ENCODE results near the gene KCNC3.
A peak's percentile ranks its signal among the peaks of the same experiment; 100 is the strongest.

Gene KCNC3

GRCh38 chr19:50371914-50372475 lies 42.8 kb upstream of the KCNC3 start:
- no peak for TF ChIP-seq ZFX (IDR thresholded peaks at IDR 0.05; ENCODE audit: borderline replicate concordance)
- TF ChIP-seq, protein P1, sequence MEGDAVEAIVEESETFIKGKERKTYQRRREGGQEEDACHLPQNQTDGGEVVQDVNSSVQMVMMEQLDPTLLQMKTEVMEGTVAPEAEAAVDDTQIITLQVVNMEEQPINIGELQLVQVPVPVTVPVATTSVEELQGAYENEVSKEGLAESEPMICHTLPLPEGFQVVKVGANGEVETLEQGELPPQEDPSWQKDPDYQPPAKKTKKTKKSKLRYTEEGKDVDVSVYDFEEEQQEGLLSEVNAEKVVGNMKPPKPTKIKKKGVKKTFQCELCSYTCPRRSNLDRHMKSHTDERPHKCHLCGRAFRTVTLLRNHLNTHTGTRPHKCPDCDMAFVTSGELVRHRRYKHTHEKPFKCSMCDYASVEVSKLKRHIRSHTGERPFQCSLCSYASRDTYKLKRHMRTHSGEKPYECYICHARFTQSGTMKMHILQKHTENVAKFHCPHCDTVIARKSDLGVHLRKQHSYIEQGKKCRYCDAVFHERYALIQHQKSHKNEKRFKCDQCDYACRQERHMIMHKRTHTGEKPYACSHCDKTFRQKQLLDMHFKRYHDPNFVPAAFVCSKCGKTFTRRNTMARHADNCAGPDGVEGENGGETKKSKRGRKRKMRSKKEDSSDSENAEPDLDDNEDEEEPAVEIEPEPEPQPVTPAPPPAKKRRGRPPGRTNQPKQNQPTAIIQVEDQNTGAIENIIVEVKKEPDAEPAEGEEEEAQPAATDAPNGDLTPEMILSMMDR (IDR thresholded peaks at IDR 0.05): no peak
- no peak overlapping the region for H3K27ac ChIP-seq

DNA sequence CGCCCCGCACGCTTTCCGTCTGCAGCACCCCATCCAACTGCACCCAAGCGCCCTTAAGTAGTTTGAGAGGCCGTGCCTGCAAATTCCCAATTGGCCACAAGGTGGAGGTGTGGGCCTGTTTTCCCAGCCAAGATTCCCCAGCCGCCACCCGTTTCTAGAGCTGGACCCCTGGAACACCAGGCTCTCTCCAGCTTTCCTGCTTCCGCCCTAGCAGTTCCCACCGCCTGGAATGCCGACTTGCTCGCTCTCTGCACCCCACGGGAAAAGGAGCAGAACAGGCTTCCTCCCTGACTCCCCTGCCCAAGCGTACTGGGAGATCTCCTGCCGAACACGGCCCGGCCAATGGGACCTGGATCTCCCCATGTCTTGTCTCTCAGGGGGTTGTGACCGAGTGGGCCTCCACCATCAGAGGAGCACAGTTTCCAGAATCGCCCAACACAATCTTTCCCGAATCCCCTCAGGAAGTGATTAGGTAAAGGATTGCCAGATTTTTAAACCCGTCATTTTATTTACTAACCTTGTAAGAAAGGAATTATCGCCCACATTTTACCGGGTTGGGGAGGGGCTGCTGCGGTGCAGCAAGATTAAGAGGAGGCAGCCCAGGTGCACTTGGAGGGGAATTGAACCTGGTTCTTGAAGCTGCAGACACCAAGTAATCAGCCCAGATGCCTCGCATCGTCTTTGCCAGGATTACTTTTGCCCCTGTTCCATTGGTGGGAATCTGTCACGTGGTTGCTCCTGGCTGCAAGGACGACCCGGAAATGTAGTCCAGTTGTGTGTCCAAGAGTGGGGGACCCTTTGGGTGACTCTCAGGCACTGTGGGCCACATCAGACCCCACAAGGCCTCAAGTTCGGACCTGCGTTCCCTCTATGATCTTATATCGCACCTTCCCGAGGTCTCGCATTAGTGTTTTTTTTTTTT lies 39.7 kb upstream of the KCNC3 start:
- TF ChIP-seq, protein P1 (IDR thresholded peaks at IDR 0.05): peak; percentile 86
- TF ChIP-seq ZFX (IDR thresholded peaks at IDR 0.05; ENCODE audit: borderline replicate concordance): no peak
- peak overlapping the region; percentile 79 for H3K27ac ChIP-seq

DNA sequence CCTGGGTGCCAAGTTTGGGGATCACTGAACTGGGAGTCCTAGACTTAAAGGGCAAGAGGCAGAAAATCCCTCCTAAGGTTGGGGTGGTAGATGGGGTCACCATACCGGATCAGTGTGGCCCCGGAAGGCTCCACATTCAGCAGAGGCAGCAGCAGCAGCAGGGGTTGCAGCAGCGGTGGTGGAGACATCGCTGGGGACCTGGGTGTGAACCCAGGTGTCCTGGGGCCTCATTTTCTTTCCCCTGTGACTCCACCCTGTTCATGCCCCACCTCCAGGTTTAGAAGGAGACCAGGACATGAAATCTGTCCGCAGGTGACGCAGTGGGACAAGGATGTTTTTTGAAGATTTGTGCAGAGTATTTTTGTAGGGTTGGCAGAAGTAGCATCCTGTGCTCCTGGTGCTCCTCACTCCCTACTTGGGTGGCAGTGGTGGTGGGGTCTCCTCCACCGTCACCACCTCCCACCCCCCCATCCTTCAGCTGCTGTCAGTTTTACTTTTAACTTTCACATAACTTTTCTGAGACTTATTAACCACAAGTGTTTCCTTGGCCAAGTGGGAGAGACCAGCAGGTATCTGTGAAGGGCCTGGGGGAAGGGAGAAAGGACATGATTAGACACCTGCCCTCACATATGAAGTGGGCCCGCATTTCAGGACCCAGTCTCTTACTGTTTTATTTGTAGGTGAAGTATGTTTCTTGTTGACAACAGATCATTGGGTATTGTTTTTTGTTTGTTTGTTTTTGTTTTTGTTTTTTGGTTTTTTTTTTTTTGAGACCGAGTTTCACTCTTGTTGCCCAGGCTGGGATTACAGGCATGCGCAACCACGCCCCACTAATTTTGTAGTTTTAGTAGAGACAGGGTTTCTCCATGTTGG lies 36.5 kb upstream of the KCNC3 start, which contains the start of gene NAPSA:
TSS of gene NAPSA (minus strand) at position 206 of the 873 bp plus-strand sequence. CDS start at position 188, 18 bp downstream.
- TF ChIP-seq, protein P1 (IDR thresholded peaks at IDR 0.05): no peak
- TF ChIP-seq ZFX (IDR thresholded peaks at IDR 0.05; ENCODE audit: borderline replicate concordance): no peak
- H3K27ac ChIP-seq: no peak within 1 kb of the TSS

DNA sequence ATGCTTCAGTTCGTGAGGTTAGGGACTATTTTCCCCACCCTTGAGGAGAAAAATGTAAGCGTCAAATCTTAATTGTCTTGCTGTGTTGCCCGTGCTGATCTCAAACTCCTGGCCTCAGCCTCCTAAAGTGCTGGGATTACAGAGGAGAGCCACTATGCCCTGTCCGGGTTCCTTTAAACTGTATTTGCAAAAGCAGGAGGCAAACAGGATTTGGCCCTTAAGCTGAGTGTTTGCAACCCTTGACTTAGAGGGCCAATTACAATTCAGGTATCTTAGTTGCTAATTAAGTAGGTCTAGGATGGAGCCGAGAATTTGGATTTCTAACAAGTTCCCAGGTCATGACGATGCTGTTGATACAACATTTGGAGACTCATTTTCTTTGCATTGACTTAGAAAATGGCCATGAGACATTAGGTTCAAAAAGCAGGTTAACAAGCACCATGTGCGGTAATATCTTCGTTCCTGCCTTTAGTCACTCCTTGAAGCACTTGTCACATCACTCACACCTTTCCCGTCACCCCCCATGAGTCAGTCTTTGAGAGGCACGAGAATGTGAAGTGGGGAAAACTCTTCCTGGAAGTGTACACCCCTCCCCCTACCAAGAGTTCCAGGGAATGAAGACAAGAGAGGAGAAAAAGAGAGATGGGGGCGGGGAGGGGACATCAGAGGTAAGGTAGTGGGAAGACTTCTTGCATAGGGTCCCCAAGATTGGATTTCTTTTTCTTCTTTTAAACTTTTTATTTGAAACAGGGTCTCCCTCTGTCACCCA lies 33.7 kb upstream of the KCNC3 start:
- TF ChIP-seq ZFX (IDR thresholded peaks at IDR 0.05; ENCODE audit: borderline replicate concordance): no peak
- TF ChIP-seq, protein P1 (IDR thresholded peaks at IDR 0.05): no peak
- no peak overlapping the region for H3K27ac ChIP-seq

DNA sequence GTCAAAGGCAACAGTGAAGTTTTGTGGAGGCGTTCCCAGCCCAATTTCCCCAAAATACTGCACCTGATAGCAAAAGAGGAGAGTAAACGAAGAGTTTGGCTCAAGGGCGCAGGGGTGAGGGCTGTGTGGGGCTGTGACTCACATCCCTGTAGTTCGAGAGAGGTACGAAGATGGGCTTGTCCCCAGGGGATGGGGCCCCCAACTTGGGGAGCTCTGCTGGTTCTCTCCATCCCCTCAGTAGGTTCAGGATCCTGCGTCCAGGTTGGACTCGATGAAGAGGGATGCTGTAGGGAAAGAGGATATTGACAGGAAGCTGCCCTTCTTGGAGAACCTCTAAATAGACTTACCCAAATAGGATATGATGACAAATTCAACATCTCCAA lies 32.8 kb upstream of the KCNC3 start:
- TF ChIP-seq, protein P1 (IDR thresholded peaks at IDR 0.05): no peak
- TF ChIP-seq ZFX (IDR thresholded peaks at IDR 0.05; ENCODE audit: borderline replicate concordance): no peak
- H3K27ac ChIP-seq: no peak overlapping the region

- no peak overlapping the region for H3K27ac ChIP-seq
- TF ChIP-seq, protein P1 (IDR thresholded peaks at IDR 0.05): no peak
- TF ChIP-seq ZFX (IDR thresholded peaks at IDR 0.05; ENCODE audit: borderline replicate concordance): no peak
These were observed 32.3 kb upstream of the KCNC3 start for GRCh38 chr19:50361290-50362029.
